Measurements from ENCODE around the gene MCM5.

The MCM5 gene

DNA sequence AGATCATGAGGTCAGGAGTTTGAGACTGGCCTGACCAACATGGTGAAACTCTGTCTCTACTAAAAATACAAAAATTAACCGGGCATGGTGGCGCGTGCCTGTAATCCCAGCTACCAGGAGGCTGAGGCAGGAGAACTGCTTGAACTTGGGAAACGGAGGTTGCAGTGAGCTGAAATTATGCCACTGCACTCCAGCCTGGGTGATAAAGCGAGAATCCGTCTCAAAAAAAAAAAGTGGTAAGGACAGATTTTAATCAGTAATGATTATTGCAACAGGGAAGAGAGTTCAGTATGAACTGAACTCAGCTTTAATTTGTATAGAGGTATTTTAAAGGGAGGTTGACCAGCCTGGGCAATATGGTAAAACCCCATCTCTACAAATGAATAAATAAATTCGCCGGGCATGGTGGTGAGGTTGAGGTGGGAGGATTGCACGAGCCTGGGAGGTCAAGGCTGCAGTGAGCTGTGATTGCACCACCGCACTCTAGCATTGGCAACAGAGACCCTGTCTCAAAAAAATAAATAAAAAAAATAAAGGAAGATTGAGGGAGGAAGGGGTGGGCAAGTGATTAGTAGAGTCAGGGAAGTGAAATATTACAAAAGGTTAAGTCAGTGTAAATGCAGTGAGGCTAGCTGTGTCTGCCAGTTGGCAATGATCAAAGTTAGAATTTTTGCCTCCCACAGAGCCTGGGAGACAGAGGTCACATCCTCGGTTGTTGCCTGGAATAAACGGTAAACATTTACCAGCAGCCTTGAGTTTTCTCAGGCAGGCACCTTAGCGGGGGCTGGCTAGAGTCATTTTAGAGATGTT, 2.6 kb upstream of the MCM5 start:
- no peaks in the 10 kb centered on the region for H3K27me3 ChIP-seq (replicated peaks; ENCODE audit: insufficient read depth, low read length)
- H3K9ac ChIP-seq (ENCODE audit: low read length) = no peak overlapping the region
- TF ChIP-seq EZH2 (optimal IDR thresholded peaks at IDR 0.05; ENCODE audit: low read depth, low read length) (no peak), CTCF (IDR thresholded peaks at IDR 0.05; ENCODE audit: low read length) (no peak)
- no peaks in the 10 kb centered on the region for H3K9me2 ChIP-seq (replicated peaks; ENCODE audit: insufficient read depth, low read length)
- H3K36me3 ChIP-seq (replicated peaks; ENCODE audit: insufficient read depth, low read length) = no peaks in the 10 kb centered on the region
- H2AFZ ChIP-seq (ENCODE audit: low read length) = no peak overlapping the region
- no peaks in the 10 kb centered on the region for H3F3A ChIP-seq (ENCODE audit: insufficient read depth, low read length)
- no peak for DNase-seq
- H3K4me2 ChIP-seq (ENCODE audit: low read depth, low read length) = no peak overlapping the region
- H3K4me1 ChIP-seq (ENCODE audit: low read length) = peaks cover 9% of the 10 kb centered on the region
- peaks cover 22% of the 10 kb centered on the region for H3K79me2 ChIP-seq (ENCODE audit: low read length)
- no peak overlapping the region for H3K4me3 ChIP-seq (ENCODE audit: low read length)
- no peak overlapping the region for H3K27ac ChIP-seq (ENCODE audit: low read length)
- H3K9me3 ChIP-seq (replicated peaks; ENCODE audit: insufficient read depth, low read length) = no peaks in the 10 kb centered on the region
- H4K20me1 ChIP-seq (ENCODE audit: insufficient read depth, low read length) = no peaks in the 10 kb centered on the region

GRCh38 chr22:35398591-35398973, 1.4 kb upstream of the MCM5 start:
- H3K36me3 ChIP-seq (replicated peaks; ENCODE audit: insufficient read depth, low read length) = no peaks in the 10 kb centered on the region
- no peak overlapping the region for H3K4me3 ChIP-seq (ENCODE audit: low read length)
- no peaks in the 10 kb centered on the region for H4K20me1 ChIP-seq (ENCODE audit: insufficient read depth, low read length)
- H3K27me3 ChIP-seq (replicated peaks; ENCODE audit: insufficient read depth, low read length) = no peaks in the 10 kb centered on the region
- H3K9ac ChIP-seq (ENCODE audit: low read length) = no peak overlapping the region
- no peaks in the 10 kb centered on the region for H3F3A ChIP-seq (ENCODE audit: insufficient read depth, low read length)
- H2AFZ ChIP-seq (ENCODE audit: low read length) = no peak overlapping the region
- no peak overlapping the region for H3K27ac ChIP-seq (ENCODE audit: low read length)
- peaks cover 7% of the 10 kb centered on the region for H3K4me1 ChIP-seq (ENCODE audit: low read length)
- H3K79me2 ChIP-seq (ENCODE audit: low read length) = peaks cover 35% of the 10 kb centered on the region
- DNase-seq = no peak
- TF ChIP-seq CTCF (IDR thresholded peaks at IDR 0.05; ENCODE audit: low read length) = no peak
- no peak for TF ChIP-seq EZH2phosphoT487 (IDR thresholded peaks at IDR 0.05; ENCODE audit: low read length)
- TF ChIP-seq EZH2 (optimal IDR thresholded peaks at IDR 0.05; ENCODE audit: low read depth, low read length) = no peak
- no peak overlapping the region for H3K4me2 ChIP-seq (ENCODE audit: low read depth, low read length)
- no peaks in the 10 kb centered on the region for H3K9me3 ChIP-seq (replicated peaks; ENCODE audit: insufficient read depth, low read length)
- H3K9me2 ChIP-seq (replicated peaks; ENCODE audit: insufficient read depth, low read length) = no peaks in the 10 kb centered on the region

- peak overlapping the region; percentile 67 for H2AFZ ChIP-seq (ENCODE audit: low read length)
- peak overlapping the region; percentile 94 for H3K4me3 ChIP-seq (ENCODE audit: low read length)
- peaks cover 7% of the 10 kb centered on the region for H3K4me1 ChIP-seq (ENCODE audit: low read length)
- H3K9me3 ChIP-seq (replicated peaks; ENCODE audit: insufficient read depth, low read length) = no peaks in the 10 kb centered on the region
- H3K36me3 ChIP-seq (replicated peaks; ENCODE audit: insufficient read depth, low read length) = no peaks in the 10 kb centered on the region
- no peaks in the 10 kb centered on the region for H3K9me2 ChIP-seq (replicated peaks; ENCODE audit: insufficient read depth, low read length)
- peak; percentile 32 for DNase-seq
- H3K27ac ChIP-seq (ENCODE audit: low read length) = peak overlapping the region; percentile 58
- 0 out of 2 replicates have a peak, but pooled peaks have one; percentile 3 for TF ChIP-seq CTCF (IDR thresholded peaks at IDR 0.05; ENCODE audit: low read length)
- TF ChIP-seq EZH2phosphoT487 (IDR thresholded peaks at IDR 0.05; ENCODE audit: low read length) = no peak
- TF ChIP-seq EZH2 (optimal IDR thresholded peaks at IDR 0.05; ENCODE audit: low read depth, low read length) = no peak
- H3F3A ChIP-seq (ENCODE audit: insufficient read depth, low read length) = no peaks in the 10 kb centered on the region
- H3K9ac ChIP-seq (ENCODE audit: low read length) = peak overlapping the region; percentile 96
- H3K79me2 ChIP-seq (ENCODE audit: low read length) = peaks cover 41% of the 10 kb centered on the region
- peak overlapping the region; percentile 66 for H3K4me2 ChIP-seq (ENCODE audit: low read depth, low read length)
- no peaks in the 10 kb centered on the region for H3K27me3 ChIP-seq (replicated peaks; ENCODE audit: insufficient read depth, low read length)
- no peaks in the 10 kb centered on the region for H4K20me1 ChIP-seq (ENCODE audit: insufficient read depth, low read length)
Observed at GRCh38 chr22:35399114-35399677, 744 bp upstream of the MCM5 start.
